HPDE6-E6E7 (cell line): ENCODE results near the gene KIF22.
A peak's percentile ranks its signal among the peaks of the same experiment; 100 is the strongest.
"Not testable (repeated sequence)": the region's sequence is repeated elsewhere in the genome, so short reads cannot be mapped to it uniquely, and the experiment has no call there.

ENCODE experiments used
- DNase-seq: peaks from one replicate; pipeline ENCODE4 v3.0.0; 2011; ENCODE audit warnings: missing footprints; ENCODE audit errors: extremely low spot score

KIF22 gene

DNA sequence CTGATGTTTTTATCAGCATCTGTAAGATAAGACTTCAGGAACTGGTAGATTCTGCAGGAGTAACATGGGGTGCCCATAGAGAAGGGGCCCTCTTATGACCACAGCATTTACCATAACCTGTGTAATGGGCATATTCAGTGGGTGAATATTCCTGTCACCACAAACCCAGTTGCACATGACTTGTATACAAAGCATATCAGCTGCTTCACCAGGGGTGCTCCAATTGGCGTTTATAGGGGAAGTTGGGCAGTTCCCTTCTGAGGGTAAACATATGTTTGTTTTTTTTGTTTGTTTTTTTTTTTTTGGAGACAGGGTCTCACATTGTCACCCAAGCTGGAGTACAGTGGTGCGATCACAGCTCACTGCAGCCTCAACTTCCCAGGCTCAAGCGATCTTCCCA, 24.0 kb upstream of the KIF22 start:
- no peak for DNase-seq

- DNase-seq = no peak
These were observed 23.5 kb upstream of the KIF22 start for GRCh38 chr16:29767062-29767461.

- DNase-seq = no peak
These were observed 21.0 kb upstream of the KIF22 start for GRCh38 chr16:29769507-29769906.

DNA sequence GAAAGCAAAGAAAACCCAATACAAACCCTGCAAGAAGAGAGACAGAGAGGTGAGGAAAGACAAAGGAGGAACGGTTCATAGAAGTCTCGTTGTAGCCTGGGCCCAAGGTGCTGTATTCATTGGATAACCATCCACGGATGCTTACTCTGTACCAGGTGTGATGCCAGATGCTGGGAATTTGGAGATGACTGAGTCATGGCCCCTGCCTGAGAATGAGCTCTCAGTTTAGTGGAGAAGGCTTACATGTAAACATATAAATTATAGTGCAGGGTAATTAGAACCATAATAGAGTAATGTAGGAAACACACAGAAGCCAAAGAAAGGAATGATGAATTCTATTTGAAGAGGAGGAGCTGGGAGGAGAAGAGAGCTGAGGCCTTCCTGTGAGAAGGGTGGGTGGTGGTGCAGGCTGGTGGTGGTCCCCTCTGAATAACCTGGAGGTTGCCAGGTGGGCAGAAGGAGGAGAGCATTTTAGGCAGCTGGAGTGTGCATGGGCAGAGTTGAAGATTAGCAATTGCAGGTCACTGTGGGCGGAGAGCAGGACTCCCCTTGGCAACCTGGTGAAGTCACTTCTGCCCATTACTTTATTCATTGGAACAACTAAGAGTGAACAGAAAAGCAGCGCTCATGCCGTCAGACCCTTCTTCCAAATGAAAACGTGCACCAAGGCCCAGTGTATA, 20.2 kb upstream of the KIF22 start:
- no peak for DNase-seq

GRCh38 chr16:29772330-29772729, 18.2 kb upstream of the KIF22 start:
- not testable (repeated sequence) for DNase-seq

- no peak for DNase-seq
These were observed 15.8 kb upstream of the KIF22 start for GRCh38 chr16:29774730-29775129.

GRCh38 chr16:29775742-29776408, 14.7 kb upstream of the KIF22 start:
- DNase-seq = peak; percentile 48

- DNase-seq = no peak
These were observed 12.8 kb upstream of the KIF22 start, which contains the start of gene ZG16 for GRCh38 chr16:29777576-29778350. TSS of gene ZG16 (plus strand) at chr16:29778256. CDS start at chr16:29779267, 1,011 bp downstream.

- no peak for DNase-seq
These were observed 11.1 kb upstream of the KIF22 start for GRCh38 chr16:29779474-29779873.

DNA sequence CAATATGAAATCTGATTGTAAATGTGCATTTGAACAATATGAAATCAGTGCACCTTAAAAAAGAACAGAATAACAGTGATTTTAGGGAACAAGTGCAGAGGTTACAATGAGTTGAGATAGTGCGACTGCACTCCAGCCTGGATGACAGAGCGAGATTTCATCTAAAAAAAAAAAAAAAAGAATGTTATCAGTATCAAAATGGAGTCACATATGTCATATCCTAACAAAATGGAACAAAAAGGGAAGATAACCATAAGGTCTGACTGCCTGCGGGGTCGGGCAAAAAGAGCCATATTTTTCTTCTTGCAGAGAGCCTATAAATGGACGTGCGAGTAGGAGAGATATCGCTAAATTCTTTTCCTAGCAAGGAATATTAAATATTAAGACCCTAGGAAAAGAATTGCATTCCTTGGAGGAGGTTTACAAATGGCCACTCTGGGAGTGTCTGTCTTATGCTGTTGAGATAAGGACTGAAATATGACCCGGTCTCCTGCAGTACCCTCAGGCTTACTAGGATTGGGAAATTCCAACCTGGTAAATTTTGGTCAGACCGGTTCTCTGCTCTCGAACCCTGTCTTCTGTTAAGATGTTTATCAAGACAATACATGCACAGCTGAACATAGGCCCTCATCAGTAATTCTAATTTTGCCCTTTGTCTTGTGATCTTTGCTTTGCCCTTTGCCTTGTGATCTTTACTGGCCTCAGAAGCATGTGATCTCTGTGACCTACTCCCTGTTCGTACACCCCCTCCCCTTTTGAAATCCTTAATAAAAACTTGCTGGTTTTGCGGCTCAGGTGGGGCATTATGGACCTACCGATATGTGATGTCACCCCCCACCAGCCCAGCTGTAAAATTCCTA, 7.2 kb upstream of the KIF22 start:
- DNase-seq = not testable (repeated sequence)

GRCh38 chr16:29784157-29784556, 6.4 kb upstream of the KIF22 start:
- DNase-seq = no peak

DNA sequence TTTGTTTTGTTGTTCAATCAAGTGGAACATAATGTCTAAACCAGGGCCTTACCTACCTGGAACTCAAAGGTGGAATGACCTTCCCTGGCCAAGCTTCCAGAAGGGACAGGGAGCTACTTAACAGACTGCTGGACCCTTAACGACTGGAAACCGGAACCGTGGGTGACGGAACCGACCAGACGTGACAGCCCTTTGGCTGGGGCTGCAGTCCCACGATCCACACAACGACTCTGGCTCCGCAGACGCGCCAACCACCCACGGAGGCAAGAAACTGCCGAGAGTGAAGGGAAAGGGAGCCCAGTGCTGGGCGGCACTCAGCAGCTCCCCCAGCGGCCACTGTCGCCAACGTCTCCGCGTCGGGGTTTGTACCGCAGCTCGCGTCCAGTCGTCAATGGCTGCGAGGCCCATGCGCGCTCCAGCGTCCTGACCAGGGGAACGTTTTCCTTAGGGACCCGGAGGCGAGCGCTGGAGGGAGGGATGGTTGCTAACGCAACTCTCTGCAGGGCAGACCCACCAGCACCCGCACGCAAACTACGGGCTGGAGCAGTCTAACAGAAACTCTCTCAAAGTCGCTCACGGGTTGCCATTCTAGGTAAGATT, 5.5 kb upstream of the KIF22 start:
- no peak for DNase-seq

GRCh38 chr16:29787155-29787554, 3.4 kb upstream of the KIF22 start:
- not testable (repeated sequence) for DNase-seq

- DNase-seq = no peak
These were observed 772 bp upstream of the KIF22 start for GRCh38 chr16:29789775-29790182.

DNA sequence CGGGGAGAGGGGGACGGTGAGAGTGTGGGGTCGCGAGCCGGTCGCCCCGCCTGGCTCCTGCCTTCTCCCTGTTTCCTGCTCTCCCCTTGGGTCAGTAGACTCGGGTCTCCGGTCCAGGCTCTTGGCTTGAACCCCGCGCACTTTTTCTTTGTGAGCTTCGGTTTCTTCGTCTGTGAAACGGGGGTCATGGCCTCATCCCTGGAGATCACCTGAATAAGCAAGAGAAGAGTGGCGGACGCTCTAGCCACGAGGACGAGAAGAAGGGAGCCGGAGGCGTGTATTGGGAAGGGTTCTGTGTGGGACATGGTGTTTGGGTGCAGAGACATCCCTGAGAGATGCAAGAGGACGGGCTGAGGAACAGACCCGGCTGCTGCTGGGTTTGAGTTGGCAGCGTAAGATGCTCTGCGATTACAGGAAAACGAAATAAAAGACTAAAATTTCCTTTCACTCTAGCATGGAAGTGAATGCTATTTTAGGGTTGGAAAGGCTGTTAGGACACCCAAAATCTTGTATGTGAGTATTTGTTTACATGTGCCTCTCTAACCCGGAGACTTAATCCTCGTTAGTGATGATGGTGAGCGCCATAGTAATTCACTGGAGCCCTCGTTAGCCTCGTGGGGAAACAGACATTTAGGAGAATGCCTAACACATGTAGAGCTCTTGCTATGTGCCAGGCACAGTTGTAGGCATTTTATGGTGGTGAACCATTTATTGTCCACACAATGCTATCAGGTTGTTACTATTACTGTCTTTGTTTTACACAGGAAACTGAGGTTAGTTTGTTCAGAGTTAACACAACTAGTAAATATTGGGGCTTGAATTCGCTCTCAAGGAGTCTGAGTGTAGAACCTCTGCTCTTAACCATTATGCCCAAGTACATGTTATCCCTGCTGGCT, 646 bp downstream of the KIF22 start:
- DNase-seq = no peak

GRCh38 chr16:29791845-29792807, 1.6 kb downstream of the KIF22 start:
- no peak for DNase-seq

- not testable (repeated sequence) for DNase-seq
These were observed 2.6 kb downstream of the KIF22 start for GRCh38 chr16:29793153-29793552.

- no peak for DNase-seq
These were observed 3.7 kb downstream of the KIF22 start for GRCh38 chr16:29794231-29794710.

DNA sequence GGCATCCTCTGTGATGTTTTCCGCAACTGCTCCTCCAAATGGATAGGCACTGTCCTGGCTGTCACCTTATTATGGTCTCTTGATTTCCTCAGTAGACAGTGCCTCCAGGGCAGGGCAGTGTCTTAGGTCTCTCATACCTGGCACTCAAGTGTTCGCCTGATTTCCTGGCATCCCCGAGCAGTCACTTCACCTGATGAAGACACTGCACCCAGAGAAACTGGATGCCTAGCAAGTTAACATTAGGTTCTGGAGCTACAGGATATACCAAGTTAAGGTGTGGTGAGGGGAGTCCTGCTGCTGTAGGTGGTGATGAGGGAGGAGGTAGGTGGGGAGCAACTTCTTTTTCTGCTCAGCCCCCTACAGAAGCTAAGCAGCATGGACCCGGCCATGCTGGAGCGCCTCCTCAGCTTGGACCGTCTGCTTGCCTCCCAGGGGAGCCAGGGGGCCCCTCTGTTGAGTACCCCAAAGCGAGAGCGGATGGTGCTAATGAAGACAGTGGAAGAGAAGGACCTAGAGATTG, 11.9 kb downstream of the KIF22 start:
- DNase-seq = no peak
